Neural cell (in vitro differentiated cells): ENCODE measurements around the gene STRAP.

Source experiments
- TAF1 ChIP-seq: IDR thresholded peaks from 2 replicates; pipeline ENCODE4 v1.6.1; 2012; ENCODE audit warnings: low read depth
- TF ChIP-seq, protein P1 (sequence below): fragments of 450-650 bp; IDR thresholded peaks from 2 replicates; pipeline ENCODE4 v1.5.1; 2014; ENCODE audit warnings: antibody characterized with exemption, mild to moderate bottlenecking, moderate library complexity; ENCODE audit not compliant: poor library complexity, severe bottlenecking

- TF ChIP-seq, protein P1, sequence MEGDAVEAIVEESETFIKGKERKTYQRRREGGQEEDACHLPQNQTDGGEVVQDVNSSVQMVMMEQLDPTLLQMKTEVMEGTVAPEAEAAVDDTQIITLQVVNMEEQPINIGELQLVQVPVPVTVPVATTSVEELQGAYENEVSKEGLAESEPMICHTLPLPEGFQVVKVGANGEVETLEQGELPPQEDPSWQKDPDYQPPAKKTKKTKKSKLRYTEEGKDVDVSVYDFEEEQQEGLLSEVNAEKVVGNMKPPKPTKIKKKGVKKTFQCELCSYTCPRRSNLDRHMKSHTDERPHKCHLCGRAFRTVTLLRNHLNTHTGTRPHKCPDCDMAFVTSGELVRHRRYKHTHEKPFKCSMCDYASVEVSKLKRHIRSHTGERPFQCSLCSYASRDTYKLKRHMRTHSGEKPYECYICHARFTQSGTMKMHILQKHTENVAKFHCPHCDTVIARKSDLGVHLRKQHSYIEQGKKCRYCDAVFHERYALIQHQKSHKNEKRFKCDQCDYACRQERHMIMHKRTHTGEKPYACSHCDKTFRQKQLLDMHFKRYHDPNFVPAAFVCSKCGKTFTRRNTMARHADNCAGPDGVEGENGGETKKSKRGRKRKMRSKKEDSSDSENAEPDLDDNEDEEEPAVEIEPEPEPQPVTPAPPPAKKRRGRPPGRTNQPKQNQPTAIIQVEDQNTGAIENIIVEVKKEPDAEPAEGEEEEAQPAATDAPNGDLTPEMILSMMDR, result no peak
- TF ChIP-seq TAF1, result no peak
These were observed 43.1 kb upstream of the STRAP start for GRCh38 chr12:15839041-15839440.
